Naive B cell (primary cell): ENCODE results near the gene PRKAG1. TPM values are rescaled to one million over a fixed set of nuclear protein-coding genes. Genes with fewer than 3 reads are reported as not detected.

Experiments
- ATAC-seq, 2 donors: fragments of 150-1000 bp; cut with Tn5 transposase; 2 replicates each; pipeline ENCODE4 v1.10.0; 2021; ENCODE audit warnings: low read depth in 2 of 2, mild to moderate bottlenecking in 2 of 2, moderate library complexity in 2 of 2
- DNase-seq: peaks from one replicate; pipeline ENCODE4 v3.0.0; 2022
- H3K27ac Mint-ChIP-seq, 6 donors: one replicate each; pipeline ENCODE4 v1.8.0; 2020 to 2022; ENCODE audit warnings: mild to moderate bottlenecking in 6 of 6, mixed read lengths in 6 of 6, moderate library complexity in 5 of 6, inconsistent platforms in 2 of 6
- H3K27me3 Mint-ChIP-seq, 3 donors: one replicate each; pipeline ENCODE4 v1.8.0; 2021 to 2022; ENCODE audit warnings: mixed read lengths in 3 of 3, mild to moderate bottlenecking in 1 of 3
- H3K36me3 Mint-ChIP-seq, 2 donors: one replicate each; pipeline ENCODE4 v1.8.0; 2020 to 2022; ENCODE audit warnings: mixed read lengths in 2 of 2, inconsistent platforms in 1 of 2, mild to moderate bottlenecking in 1 of 2
- H3K4me1 Mint-ChIP-seq, 3 donors: one replicate each; pipeline ENCODE4 v1.8.0; 2020 to 2022; ENCODE audit warnings: mixed read lengths in 3 of 3, inconsistent platforms in 1 of 3, mild to moderate bottlenecking in 1 of 3, moderate library complexity in 1 of 3
- H3K4me3 Mint-ChIP-seq, 8 donors: one replicate each; pipeline ENCODE4 v1.8.0; 2020 to 2022; ENCODE audit warnings: mild to moderate bottlenecking in 8 of 8, mixed read lengths in 8 of 8, moderate library complexity in 8 of 8, inconsistent platforms in 2 of 8
- H3K9me3 Mint-ChIP-seq, 7 donors: one replicate each; pipeline ENCODE4 v1.8.0; 2020 to 2022; ENCODE audit warnings: mixed read lengths in 7 of 7, mild to moderate bottlenecking in 5 of 7, inconsistent platforms in 2 of 7, moderate library complexity in 1 of 7
- polyA plus RNA-seq, 6 donors: library from polyadenylated mRNA; unstranded; fragments of 300-500 nt; fragmentation: Illumina TruSeq; gene quantifications; one replicate each; pipeline ENCODE4 v1.2.3, GENCODE V29; 2021; ENCODE audit warnings: low read depth in 6 of 6

PRKAG1 gene
- polyA plus RNA-seq, 6 donors from 2014 or later, result 36.2 to 76.2 (median 52.1) TPM

DNA sequence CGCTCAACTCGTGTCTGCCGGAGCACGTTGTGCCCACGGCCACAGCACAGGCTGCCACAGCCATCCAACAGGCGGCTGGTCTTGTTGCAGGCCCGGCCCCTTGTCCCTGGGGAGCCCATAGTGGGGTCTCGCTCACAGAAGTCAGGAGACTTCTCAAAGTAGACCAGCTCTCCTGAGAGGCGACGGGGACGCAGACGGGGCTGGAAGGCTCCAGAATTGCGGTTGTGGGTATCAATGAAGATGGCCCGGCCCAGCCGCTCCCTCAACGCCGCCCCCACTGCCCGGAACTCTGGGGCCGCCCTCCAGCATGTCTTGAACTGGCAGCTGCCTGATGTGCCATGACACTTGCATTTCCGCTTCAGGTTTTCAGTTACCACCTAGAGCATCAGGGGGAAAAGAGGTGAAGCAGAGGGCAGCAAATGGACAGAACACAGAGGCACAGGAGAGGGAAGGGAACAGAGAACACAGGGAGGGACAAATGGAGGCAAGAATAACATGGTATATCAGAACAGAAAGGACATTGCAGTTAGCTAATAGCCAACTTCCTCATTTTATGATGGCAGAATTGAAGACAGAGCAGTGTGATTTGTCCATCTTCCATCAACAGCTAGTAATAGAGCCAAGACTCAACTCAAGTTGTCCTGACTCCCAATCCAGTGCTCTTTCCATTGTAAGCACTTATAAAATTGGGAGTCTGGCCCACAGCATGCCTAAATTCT lies 52.2 kb downstream of the PRKAG1 start:
- Mint-ChIP-seq H3K4me1 (peaks cover 17 to 34% (median 29%) of the 10 kb centered on the region in 3 donors), H3K27me3 (peaks cover 8 to 21% (median 14%) of the 10 kb centered on the region in 3 donors), H3K27ac (no peak overlapping the region), H3K4me3 (peak overlapping the region in 1 of 8 donors; percentile 17), H3K36me3 (no peaks in the 10 kb centered on the region), H3K9me3 (no peaks in the 10 kb centered on the region)
- ATAC-seq, result no peak
- DNase-seq, result no peak

DNA sequence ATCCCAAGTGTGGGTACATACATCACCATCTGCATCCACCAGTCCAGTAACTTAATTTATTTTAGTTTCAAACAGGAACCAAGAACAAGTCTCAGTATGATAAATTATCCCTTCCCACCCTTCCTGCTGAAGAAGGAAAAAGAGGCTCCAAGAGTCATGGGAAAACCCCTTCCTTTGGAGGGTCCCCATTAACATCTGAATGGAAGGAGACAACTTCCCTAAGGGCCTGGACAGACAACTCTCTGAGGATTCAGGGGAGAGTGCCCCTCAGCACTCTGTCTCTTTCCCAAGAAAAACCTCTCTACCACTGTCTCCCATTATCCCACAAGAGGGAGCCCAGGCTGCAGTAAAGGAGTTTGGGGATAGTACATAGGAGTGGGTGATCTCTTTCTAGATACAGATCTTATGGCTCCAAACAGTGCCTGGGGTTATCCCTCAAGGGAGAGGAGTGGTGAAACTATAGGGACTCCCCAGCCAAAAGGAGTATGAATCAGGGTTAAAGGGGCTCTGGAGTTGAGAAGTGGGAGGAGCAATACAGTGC lies 53.2 kb downstream of the PRKAG1 start:
- no peaks in the 10 kb centered on the region for H3K9me3 Mint-ChIP-seq
- H3K4me1 Mint-ChIP-seq, result peaks cover 11 to 25% (median 20%) of the 10 kb centered on the region in 3 donors
- no peak overlapping the region for H3K4me3 Mint-ChIP-seq
- DNase-seq (no peak), ATAC-seq (no peak)
- peak overlapping the region in 1 of 6 donors; percentile 9 for H3K27ac Mint-ChIP-seq
- peaks cover 4 to 18% (median 14%) of the 10 kb centered on the region in 3 donors for H3K27me3 Mint-ChIP-seq
- no peaks in the 10 kb centered on the region for H3K36me3 Mint-ChIP-seq

DNA sequence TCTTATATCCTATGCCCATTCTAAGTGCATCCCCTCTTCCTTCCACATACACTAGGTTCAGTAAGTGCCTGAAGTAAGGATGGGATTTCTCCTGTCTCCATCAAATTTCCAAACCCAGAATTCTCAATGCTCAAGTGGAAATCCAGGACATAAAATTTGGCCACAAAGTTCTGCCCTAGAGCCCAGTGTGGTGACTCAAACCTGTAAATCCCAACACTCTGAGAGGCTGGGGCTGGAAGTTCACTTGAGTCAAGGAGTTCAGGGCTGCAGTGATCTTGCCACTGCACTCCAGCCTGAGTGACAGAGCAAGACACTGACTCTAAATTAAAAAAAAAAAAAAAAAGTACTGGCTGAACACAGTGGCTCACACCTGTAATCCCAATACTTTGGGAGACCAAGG lies 56.8 kb downstream of the PRKAG1 start:
- Mint-ChIP-seq H3K9me3 (no peaks in the 10 kb centered on the region), H3K4me1 (peaks cover 18 to 27% (median 25%) of the 10 kb centered on the region in 3 donors), H3K36me3 (no peaks in the 10 kb centered on the region), H3K4me3 (no peak overlapping the region), H3K27ac (no peak overlapping the region), H3K27me3 (peaks cover 4 to 23% (median 14%) of the 10 kb centered on the region in 3 donors)
- DNase-seq (no peak), ATAC-seq (no peak)

DNA sequence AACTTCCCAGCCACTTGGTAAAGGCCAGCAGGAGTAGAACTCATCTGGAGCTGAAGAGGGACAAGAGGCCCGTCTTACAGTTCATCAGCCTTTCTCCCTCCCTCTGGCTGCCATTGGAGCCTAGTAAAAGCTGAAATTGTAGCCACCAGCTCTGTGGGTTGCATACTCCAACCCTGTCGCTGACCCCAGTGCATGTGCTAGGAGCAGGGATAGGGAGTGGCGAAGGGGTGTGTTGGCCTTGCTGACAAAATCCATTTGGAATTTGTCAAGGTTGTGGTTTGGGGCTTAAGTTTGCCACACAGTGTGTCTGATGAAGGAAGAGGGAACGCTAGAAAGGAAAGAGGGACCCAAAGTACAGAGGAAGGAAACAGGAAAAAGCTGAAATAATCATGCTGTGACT lies 57.2 kb downstream of the PRKAG1 start:
- H3K27ac Mint-ChIP-seq, result no peak overlapping the region
- H3K4me3 Mint-ChIP-seq, result no peak overlapping the region
- H3K4me1 Mint-ChIP-seq, result peaks cover 22 to 27% (median 26%) of the 10 kb centered on the region in 3 donors
- H3K36me3 Mint-ChIP-seq, result no peaks in the 10 kb centered on the region
- peaks cover 4 to 23% (median 14%) of the 10 kb centered on the region in 3 donors for H3K27me3 Mint-ChIP-seq
- DNase-seq (no peak), ATAC-seq (no peak)
- H3K9me3 Mint-ChIP-seq, result no peaks in the 10 kb centered on the region

DNA sequence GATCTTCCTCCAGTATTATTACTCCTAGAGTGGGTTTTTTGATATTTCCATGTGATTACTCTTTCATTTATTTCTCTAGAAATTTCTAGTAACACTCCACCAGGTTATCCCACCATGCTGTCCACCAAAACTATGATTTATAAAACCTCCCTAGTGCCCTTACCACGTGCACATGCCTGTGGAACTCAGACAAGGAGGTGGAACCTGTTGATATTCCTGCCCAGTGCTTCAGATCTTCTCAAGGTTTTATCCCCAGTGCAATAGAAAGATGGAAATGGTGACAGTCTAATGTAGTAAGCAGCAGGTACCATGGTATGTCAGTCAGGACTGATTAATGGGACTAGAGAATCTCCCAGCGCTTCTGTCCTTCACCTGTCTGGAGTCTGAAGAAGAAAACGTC lies 57.7 kb downstream of the PRKAG1 start:
- Mint-ChIP-seq H3K4me1 (peaks cover 25 to 30% (median 30%) of the 10 kb centered on the region in 3 donors), H3K4me3 (no peak overlapping the region), H3K27ac (no peak overlapping the region), H3K27me3 (peaks cover 4 to 23% (median 14%) of the 10 kb centered on the region in 3 donors), H3K36me3 (no peaks in the 10 kb centered on the region), H3K9me3 (no peaks in the 10 kb centered on the region)
- no peak for ATAC-seq
- DNase-seq, result no peak

DNA sequence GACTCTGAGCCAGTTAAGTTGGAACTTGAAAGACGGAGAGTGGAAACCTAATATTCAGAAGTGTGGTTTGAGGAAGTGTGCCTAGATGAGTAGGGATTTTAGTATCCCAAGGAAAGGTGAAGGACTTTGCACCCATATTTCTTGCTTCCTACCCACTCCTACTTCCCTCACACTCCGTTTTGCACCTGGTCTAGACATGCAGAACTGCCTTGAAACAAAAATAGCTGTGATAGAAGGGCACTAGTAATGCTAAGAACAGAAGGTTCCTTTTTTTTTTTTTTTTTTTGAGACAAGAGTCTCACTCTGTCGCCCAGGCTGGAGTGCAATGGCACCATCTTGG lies 60.6 kb downstream of the PRKAG1 start:
- ATAC-seq, result peak in 1 of 2 donors; percentile 31
- no peak for DNase-seq

DNA sequence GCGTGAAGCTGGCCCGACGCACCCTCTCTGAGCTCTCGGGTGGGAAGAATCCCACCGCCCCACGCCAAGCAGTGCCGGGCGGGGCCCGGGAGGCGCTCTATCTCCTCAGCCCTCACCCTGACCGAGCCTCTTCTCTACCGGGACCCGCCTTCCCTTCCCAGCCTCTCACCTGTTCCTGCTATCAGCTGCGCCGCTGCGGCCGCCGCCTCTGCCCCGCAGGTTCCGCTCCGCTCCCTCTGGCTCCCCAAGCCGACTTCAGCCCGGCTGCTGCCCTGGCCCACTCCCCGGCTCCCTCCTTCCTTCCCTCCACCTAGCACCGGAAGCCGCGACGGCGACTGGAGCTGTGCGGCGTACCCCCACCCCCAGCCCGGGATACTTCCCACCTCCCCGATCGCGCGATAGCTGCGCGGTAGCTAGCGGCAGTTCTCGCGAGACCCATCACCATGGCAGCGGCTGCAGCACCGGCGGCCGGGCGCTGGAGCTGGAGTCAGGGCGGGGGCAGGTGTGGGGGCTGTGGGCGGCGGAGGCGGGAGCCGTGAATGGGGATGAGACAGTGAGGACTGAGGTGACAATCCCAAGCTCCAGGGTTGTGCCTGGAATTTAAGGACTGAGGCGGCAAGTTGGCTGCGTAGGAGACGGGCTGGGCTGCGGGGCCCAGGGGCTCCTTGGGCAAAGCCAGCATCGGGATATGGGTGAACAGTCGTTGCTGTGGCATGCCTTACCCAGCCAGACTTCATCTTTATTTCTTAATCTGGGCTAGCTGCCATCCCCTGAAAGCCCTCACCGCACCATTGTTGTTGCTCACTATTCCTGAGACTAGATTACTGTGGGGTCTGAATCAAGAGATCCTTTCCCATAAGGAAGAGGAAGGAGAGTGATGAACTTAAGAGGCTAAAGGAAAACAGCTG lies 61.2 kb downstream of the PRKAG1 start, which contains the start of gene ARF3:
ARF3 (minus strand) TSS at position 347 of the 908 bp plus-strand sequence. CDS start 16,392 bp downstream, outside the sequence.
- Mint-ChIP-seq H3K9me3 (no peaks in the 10 kb centered on the region), H3K27ac (peak within 1 kb of the TSS; percentile 89 to 97 (median 94)), H3K4me1 (peaks cover 42 to 54% (median 45%) of the 10 kb centered on the region in 3 donors), H3K27me3 (peaks cover 4 to 16% (median 14%) of the 10 kb centered on the region in 3 donors), H3K36me3 (no peaks in the 10 kb centered on the region), H3K4me3 (peak within 1 kb of the TSS; percentile 94 to 99 (median 96))
- peak; percentile 88 to 89 for ATAC-seq
- DNase-seq, result peak; percentile 89

More for the DNA sequence above, 60.6 kb downstream of the PRKAG1 start:
- peak overlapping the region; percentile 94 to 99 (median 96) for H3K4me3 Mint-ChIP-seq
- no peaks in the 10 kb centered on the region for H3K9me3 Mint-ChIP-seq
- peaks cover 42 to 49% (median 45%) of the 10 kb centered on the region in 3 donors for H3K4me1 Mint-ChIP-seq
- peaks cover 4 to 16% (median 14%) of the 10 kb centered on the region in 3 donors for H3K27me3 Mint-ChIP-seq
- H3K27ac Mint-ChIP-seq, result peak overlapping the region in 5 of 6 donors; percentile 24 to 93 (median 89)
- H3K36me3 Mint-ChIP-seq, result no peaks in the 10 kb centered on the region

DNA sequence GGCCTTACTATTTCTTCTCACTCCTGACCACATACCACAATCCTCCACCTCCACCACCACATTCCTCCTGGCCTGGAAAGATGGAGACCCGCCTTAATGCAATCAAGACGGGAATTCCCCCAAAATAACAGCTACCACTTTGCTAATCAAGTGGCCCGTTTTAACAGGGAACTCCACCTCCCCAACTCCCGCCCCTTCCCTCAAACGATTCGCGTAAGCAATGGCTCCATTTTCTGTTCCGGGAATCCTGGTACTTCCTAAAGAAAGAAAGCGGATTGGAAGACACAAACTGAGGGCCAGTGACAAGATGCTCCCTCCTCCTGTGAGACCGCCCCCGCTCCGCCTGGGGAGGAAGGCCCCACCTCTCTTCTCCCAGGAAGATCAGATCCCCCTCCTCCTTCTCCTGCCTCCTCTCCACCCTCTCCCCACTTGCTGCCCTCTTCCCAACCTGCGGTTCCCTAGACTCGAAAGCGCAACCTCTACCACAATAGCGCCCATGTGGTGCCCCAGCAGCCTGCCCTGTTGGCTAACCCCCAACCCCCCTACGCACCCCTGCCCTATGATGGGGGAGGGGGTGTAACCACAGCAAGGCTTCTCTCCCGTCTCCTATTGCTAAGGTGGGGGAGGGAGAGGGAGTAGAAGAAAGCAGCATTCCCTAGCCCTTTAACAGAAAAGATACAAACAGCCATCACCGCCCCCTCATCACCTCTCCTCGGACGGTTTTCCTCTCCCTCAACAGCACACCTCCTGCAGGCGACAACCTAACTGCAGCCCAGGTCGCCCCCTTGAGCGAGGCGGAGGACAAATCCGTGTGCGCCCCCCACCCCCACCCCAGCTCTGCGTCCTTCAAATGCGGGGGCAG lies 62.1 kb downstream of the PRKAG1 start:
- DNase-seq (no peak), ATAC-seq (peak; percentile 15)
- peaks cover 42 to 57% (median 45%) of the 10 kb centered on the region in 3 donors for H3K4me1 Mint-ChIP-seq
- H3K4me3 Mint-ChIP-seq, result peak overlapping the region; percentile 94 to 99 (median 96)
- H3K27ac Mint-ChIP-seq, result peak overlapping the region; percentile 81 to 93 (median 88)
- H3K27me3 Mint-ChIP-seq, result peaks cover 4 to 16% (median 11%) of the 10 kb centered on the region in 3 donors
- no peaks in the 10 kb centered on the region for H3K9me3 Mint-ChIP-seq
- H3K36me3 Mint-ChIP-seq, result no peaks in the 10 kb centered on the region

DNA sequence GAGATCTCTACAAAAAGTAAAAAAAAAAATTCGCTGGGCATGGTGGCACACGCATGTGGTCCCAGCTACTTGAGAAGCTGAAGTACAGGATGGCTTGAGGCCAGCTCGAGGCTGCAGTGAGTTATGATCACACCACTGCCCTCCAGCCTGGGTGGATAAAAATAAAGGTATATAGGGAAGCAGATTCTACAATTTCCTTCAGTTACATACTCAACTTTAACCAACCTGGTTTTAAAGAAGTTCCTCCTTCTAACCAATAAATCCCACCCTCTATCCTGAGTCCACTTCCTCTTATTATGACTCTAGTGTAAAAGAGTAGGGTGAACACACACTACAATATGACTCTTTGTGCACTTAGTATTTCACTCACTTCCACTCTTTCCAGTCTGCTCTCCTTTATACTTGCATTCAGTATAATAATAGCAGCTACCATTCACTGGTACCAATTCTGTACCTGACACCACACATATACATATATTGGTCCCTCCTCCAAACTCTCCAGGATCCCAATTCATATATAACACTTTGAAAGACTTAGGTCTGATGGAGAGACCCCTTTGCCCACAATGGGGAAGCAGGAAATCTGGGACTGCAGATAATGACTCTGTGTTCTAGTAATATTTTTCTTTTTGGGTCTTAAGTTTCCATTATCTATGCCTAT lies 63.6 kb downstream of the PRKAG1 start:
- H3K4me1 Mint-ChIP-seq, result peaks cover 39 to 57% (median 45%) of the 10 kb centered on the region in 3 donors
- peak overlapping the region in 2 of 6 donors; percentile 28 to 32 for H3K27ac Mint-ChIP-seq
- peak; percentile 31 to 50 for ATAC-seq
- H3K27me3 Mint-ChIP-seq, result peaks cover 0 to 9% (median 0%) of the 10 kb centered on the region in 3 donors
- no peaks in the 10 kb centered on the region for H3K9me3 Mint-ChIP-seq
- peak; percentile 42 for DNase-seq
- H3K36me3 Mint-ChIP-seq, result no peaks in the 10 kb centered on the region
- H3K4me3 Mint-ChIP-seq, result peak overlapping the region in 6 of 8 donors; percentile 53 to 99 (median 94)

DNA sequence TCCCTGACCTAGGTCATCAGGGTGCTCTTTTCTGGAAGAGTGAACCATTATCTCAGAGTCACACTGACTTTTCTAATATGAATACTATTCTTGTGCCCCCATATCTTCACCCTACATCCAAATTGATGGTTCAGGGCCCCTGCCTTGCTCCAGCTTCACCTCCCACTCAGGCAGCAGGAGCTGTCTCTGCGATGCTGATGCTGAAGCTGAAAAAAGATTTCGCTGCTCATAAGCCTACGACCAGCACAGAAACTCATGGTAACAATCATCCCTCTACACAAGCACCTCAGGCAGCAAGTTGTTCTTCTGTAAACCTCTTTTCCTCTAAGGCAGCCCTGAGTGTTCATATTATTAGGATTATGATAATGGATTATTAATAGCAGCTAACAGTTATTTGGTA lies 64.5 kb downstream of the PRKAG1 start:
- Mint-ChIP-seq H3K27me3 (peaks cover 0 to 2% (median 0%) of the 10 kb centered on the region in 3 donors), H3K36me3 (no peaks in the 10 kb centered on the region), H3K4me1 (peaks cover 39 to 57% (median 45%) of the 10 kb centered on the region in 3 donors), H3K4me3 (peak overlapping the region in 1 of 8 donors; percentile 59), H3K9me3 (no peaks in the 10 kb centered on the region), H3K27ac (peak overlapping the region in 2 of 6 donors; percentile 63 to 64)
- ATAC-seq (no peak), DNase-seq (no peak)

DNA sequence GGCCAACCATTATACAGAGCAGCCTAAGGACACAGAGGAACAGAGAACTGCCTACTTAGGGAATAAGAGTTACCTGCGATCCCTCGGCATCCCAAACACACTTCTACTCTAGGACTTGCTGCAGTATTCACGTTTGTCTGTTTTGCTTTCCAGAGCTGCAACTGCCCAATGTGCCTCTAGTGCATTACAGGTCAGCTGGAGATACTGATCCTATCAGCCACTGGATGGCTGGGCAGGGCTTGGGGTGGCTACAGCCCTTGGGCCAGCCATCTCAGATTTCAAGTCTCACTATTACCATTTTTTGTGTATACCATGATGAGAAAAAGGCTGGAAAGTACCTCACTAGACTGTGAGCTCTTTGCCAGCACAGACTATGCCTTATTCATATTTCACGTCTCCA lies 65.9 kb downstream of the PRKAG1 start:
- DNase-seq (no peak), ATAC-seq (no peak)

More for the DNA sequence above, 65.9 kb downstream of the PRKAG1 start:
- Mint-ChIP-seq H3K27ac (peak overlapping the region in 1 of 6 donors; percentile 42), H3K36me3 (peaks cover 1 to 2% of the 10 kb centered on the region in 2 donors), H3K9me3 (no peaks in the 10 kb centered on the region), H3K4me3 (no peak overlapping the region), H3K4me1 (peaks cover 36 to 51% (median 37%) of the 10 kb centered on the region in 3 donors), H3K27me3 (no peaks in the 10 kb centered on the region)
